K562 (cell line): ENCODE results near the gene CERS2. TPM values are rescaled to one million over a fixed set of nuclear protein-coding genes. Genes with fewer than 3 reads are reported as not detected.

ENCODE experiments used
- AFF4 ChIP-seq: sonication (generic); formaldehyde crosslinking; IDR thresholded peaks from 2 replicates; pipeline ENCODE4 v1.8.0; 2023; ENCODE audit warnings: mild to moderate bottlenecking, missing genetic modification reagents
- BRD9 ChIP-seq: fragments of 450-650 bp; IDR thresholded peaks from 2 replicates; pipeline ENCODE4 v1.6.1; 2018; ENCODE audit warnings: low read depth; ENCODE audit not compliant: partially characterized antibody
- CREB1 ChIP-seq, 2 experiments: sonication (generic) in 1 of 2; formaldehyde crosslinking in 1 of 2; IDR thresholded peaks; 2 replicates each; pipeline versions ENCODE4 v1.6.1 to v1.8.0; 2012 to 2022; ENCODE audit warnings: inconsistent platforms in 1 of 2, mild to moderate bottlenecking in 1 of 2, missing genetic modification reagents in 1 of 2, moderate library complexity in 1 of 2
- E2F3 ChIP-seq: fragments of 250-450 bp; sonication (Bioruptor Pico); IDR thresholded peaks from 2 replicates; pipeline ENCODE4 v1.4.0; 2020; ENCODE audit warnings: mild to moderate bottlenecking
- FOXA1 ChIP-seq: fragments of 450-650 bp; IDR thresholded peaks from 2 replicates; pipeline ENCODE4 v1.6.1; 2016; ENCODE audit warnings: mild to moderate bottlenecking, borderline replicate concordance
- HNRNPK ChIP-seq: fragments of 200-400 bp; formaldehyde crosslinking; IDR thresholded peaks from one replicate; pipeline ENCODE4 v1.6.1; 2018; ENCODE audit warnings: mild to moderate bottlenecking, low read depth, low read length; ENCODE audit not compliant: poor library complexity, severe bottlenecking
- KLF6 ChIP-seq: fragments of 250-450 bp; sonication (Bioruptor Pico); IDR thresholded peaks from 2 replicates; pipeline ENCODE4 v1.4.0; 2020; ENCODE audit warnings: mild to moderate bottlenecking, moderate library complexity, borderline replicate concordance
- PHF21A ChIP-seq: fragments of 450-650 bp; IDR thresholded peaks from 2 replicates; pipeline ENCODE4 v1.6.1; 2017; ENCODE audit warnings: low read depth, borderline replicate concordance
- PML ChIP-seq: IDR thresholded peaks from 2 replicates; pipeline ENCODE4 v1.6.1; 2012; ENCODE audit warnings: low read length, inconsistent platforms
- RAD21 ChIP-seq, 2 experiments: fragments of 250-450 bp in 1 of 2; fragments of 450-650 bp in 1 of 2; sonication (Bioruptor Pico) in 1 of 2; formaldehyde crosslinking in 1 of 2; IDR thresholded peaks in 1 of 2; conservative IDR thresholded peaks in 1 of 2; 2 replicates each; pipeline versions ENCODE4 v1.4.0 to v1.8.0; 2020 to 2022; ENCODE audit warnings: mild to moderate bottlenecking in 2 of 2, moderate library complexity in 1 of 2
- SREBF2 ChIP-seq: sonication (generic); formaldehyde crosslinking; IDR thresholded peaks from 2 replicates; pipeline ENCODE4 v1.4.0; 2020; ENCODE audit warnings: mild to moderate bottlenecking, missing genetic modification reagents
- TBP ChIP-seq: optimal IDR thresholded peaks from 2 replicates; pipeline ENCODE3; 2011; ENCODE audit warnings: low read depth, low read length, improper control_type of control experiment
- THRAP3 ChIP-seq: fragments of 450-650 bp; IDR thresholded peaks from 2 replicates; pipeline ENCODE4 v1.6.1; 2016; ENCODE audit warnings: mild to moderate bottlenecking, inconsistent platforms, borderline replicate concordance
- ZNF212 ChIP-seq: fragments of 450-650 bp; formaldehyde crosslinking; IDR thresholded peaks from 2 replicates; pipeline ENCODE4 v1.4.0; 2020; ENCODE audit warnings: mild to moderate bottlenecking
- ZNF23 ChIP-seq: fragments of 250-450 bp; sonication (Bioruptor Pico); IDR thresholded peaks from 2 replicates; pipeline ENCODE4 v1.4.0; 2020; ENCODE audit warnings: mild to moderate bottlenecking
- polyA plus RNA-seq, 8 experiments: library from polyadenylated mRNA; depleted of rRNA in 4 of 8; stranded (reverse) in 5 of 8; unstranded in 3 of 8; fragments of >200 nt; fragmentation: Nextera tagmentation in 2 of 8; fragmentation: Illumina TruSeq in 1 of 8; extraction: Ambion mirVana in 2 of 8; extraction: Trizol in 1 of 8; gene quantifications; 2 replicates each; pipeline versions ENCODE4 v1.2.1 to v1.2.3, GENCODE V29; 2011 to 2014; ENCODE audit warnings: inconsistent platforms in 1 of 8, missing spikeins in 1 of 8
- total RNA-seq, 7 experiments: library from RNA; depleted of rRNA in 6 of 7; stranded (reverse); fragments of >200 nt in 6 of 7; fragmentation: Illumina TruSeq in 2 of 7; extraction: Trizol in 2 of 7; gene quantifications; 2 replicates each; pipeline versions ENCODE4 v1.2.1 to v1.2.3, GENCODE V29; 2011 to 2021; ENCODE audit warnings: low replicate concordance in 1 of 7

CERS2 gene
- total and polyA plus RNA-seq, 9 of the 15 experiments (the other 6 are each of a cell fraction or from before 2014, with no cell fraction given), result 23.4 to 295 (median 132) TPM

DNA sequence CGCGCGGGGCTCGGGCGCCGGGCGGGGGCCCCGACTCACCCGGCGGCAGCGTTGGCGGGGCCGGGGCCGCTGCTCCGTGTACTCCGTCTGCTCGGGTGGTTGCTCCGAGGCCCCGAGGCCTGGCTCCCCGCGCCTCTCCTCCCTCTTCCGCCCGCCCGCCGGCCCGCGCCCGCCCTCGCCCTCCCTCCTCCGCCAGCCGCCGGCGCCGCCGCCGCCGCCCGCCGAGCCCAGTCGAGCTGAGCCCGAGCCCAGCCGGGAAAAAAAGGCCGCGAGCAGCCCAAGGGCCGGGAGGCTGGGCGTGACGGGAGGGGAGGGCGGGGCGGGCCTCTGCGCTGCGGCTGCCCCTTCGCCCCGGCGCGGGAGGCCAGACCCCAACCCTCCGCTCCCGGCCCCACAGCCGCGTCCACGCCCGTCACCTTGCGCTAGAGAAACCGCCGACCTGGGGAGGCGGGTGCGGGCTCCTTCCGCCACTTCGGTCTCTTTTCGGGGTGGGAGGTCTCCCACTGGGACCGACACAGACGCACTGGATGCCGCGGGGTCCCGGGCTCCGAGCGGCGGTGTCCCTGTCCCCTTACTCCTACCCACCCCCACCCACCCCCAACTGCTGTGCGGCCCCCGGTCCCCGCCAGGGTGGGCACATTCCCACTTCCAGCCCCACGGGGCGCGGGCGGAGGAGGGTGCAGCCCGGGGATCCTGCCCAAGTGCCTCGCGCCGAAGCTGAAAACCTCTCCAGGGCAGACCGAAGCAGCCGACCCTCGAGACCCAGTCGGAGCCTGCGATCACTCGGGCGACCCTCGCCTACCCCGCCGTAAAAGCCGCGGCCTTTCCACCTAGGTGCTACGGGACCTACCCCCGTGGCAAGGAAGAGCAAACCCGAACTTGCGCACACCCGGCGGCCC lies at the start of gene CERS2 (continued):
- TF ChIP-seq PHF21A, result no peak
- no peak for TF ChIP-seq RAD21 (CRISPR knock-in tag; conservative IDR thresholded peaks at IDR 0.05 in 1 of 2, IDR thresholded peaks at IDR 0.05 in 1 of 2)
- no peak for TF ChIP-seq FOXA1
- TF ChIP-seq ZNF212, result no peak
- no peak for TF ChIP-seq PML
- no peak for TF ChIP-seq KLF6 (CRISPR knock-in tag)
- TF ChIP-seq AFF4 (CRISPR knock-in tag), result 0 out of 2 replicates have a peak, but pooled peaks have one; percentile 79
- peak; percentile 33 for TF ChIP-seq HNRNPK
- no peak for TF ChIP-seq ZNF23 (CRISPR knock-in tag)
- no peak for TF ChIP-seq SREBF2 (CRISPR knock-in tag)
- TF ChIP-seq CREB1 (IDR thresholded peaks at IDR 0.05), result peak; percentile 27; the same call in 1 of the 2 replicates
- TF ChIP-seq CREB1 (CRISPR knock-in tag; IDR thresholded peaks at IDR 0.05), result peak; percentile 26; the same call in 1 of the 2 replicates
- TF ChIP-seq E2F3 (CRISPR knock-in tag), result no peak
- TF ChIP-seq TBP, result peak; percentile 40
- TF ChIP-seq BRD9, result no peak
- no peak for TF ChIP-seq THRAP3
